Endothelial cell of umbilical vein (primary cell): Measurements from ENCODE around the gene LIMA1.

Experiments
- CTCF ChIP-seq, 2 donors: IDR thresholded peaks; 1 replicate in 1 of 2; 2 replicates in 1 of 2; pipeline ENCODE4 v1.5.1; 2011; ENCODE audit warnings: low read length in 2 of 2, mild to moderate bottlenecking in 2 of 2, moderate library complexity in 2 of 2, control low read depth in 1 of 2, inconsistent platforms in 1 of 2, low read depth in 1 of 2; ENCODE audit not compliant: insufficient read depth in 1 of 2; ENCODE audit errors: extremely low read depth in 1 of 2
- EZH2 ChIP-seq: IDR thresholded peaks from 2 replicates; pipeline ENCODE4 v1.6.1; 2012; ENCODE audit warnings: borderline replicate concordance, low read depth, mild to moderate bottlenecking, moderate library complexity, low read length, inconsistent platforms; ENCODE audit not compliant: severe bottlenecking
- GATA2 ChIP-seq: IDR thresholded peaks from 2 replicates; pipeline ENCODE4 v1.7.0; 2011; ENCODE audit warnings: low read depth, mild to moderate bottlenecking, moderate library complexity, mixed read lengths, low read length; ENCODE audit not compliant: insufficient read length, insufficient read depth
- JUN ChIP-seq: IDR thresholded peaks from 2 replicates; pipeline ENCODE4 v1.6.1; 2011; ENCODE audit warnings: borderline replicate concordance, low read depth; ENCODE audit not compliant: insufficient read length, insufficient read depth
- MYC ChIP-seq: IDR thresholded peaks from one replicate; pipeline ENCODE4 v1.6.1; 2011; ENCODE audit warnings: mild to moderate bottlenecking, low read depth, low read length
- POLR2A ChIP-seq: IDR thresholded peaks from 2 replicates; pipeline ENCODE4 v1.6.1; 2012; ENCODE audit warnings: low read depth, mild to moderate bottlenecking, control low read depth, low read length
- POLR2AphosphoS5 ChIP-seq: IDR thresholded peaks from 2 replicates; pipeline ENCODE4 v1.6.1; 2012; ENCODE audit warnings: low read depth, mild to moderate bottlenecking, control low read depth, low read length, moderate library complexity; ENCODE audit not compliant: insufficient read depth

- no peak for TF ChIP-seq CTCF (IDR thresholded peaks at IDR 0.05; ENCODE audit: extremely low read depth in 1 of 2, insufficient read depth in 1 of 2, low read depth in 1 of 2, low read length in 2 of 2)
- TF ChIP-seq POLR2AphosphoS5 = no peak
- TF ChIP-seq EZH2 = no peak
- TF ChIP-seq POLR2A = no peak
- no peak for TF ChIP-seq MYC
- no peak for TF ChIP-seq GATA2
- TF ChIP-seq JUN = no peak
Measured at GRCh38 chr12:50282721-50283228, 545 bp downstream of the LIMA1 start.
